Memory B cell (primary cell): ENCODE data around the gene GNPDA1.

Source experiments
- ATAC-seq: fragments of 150-1000 bp; cut with Tn5 transposase; 2 replicates; pipeline ENCODE4 v1.10.0; 2021; ENCODE audit warnings: low read depth, mild to moderate bottlenecking, moderate library complexity
- DNase-seq, 2 donors: peaks; one replicate each; pipeline ENCODE4 v3.0.0; 2022; ENCODE audit warnings: low spot score in 2 of 2
- H3K27ac Mint-ChIP-seq: one replicate; pipeline ENCODE4 v1.8.0; 2022; ENCODE audit warnings: mild to moderate bottlenecking, moderate library complexity, mixed read lengths
- H3K27me3 Mint-ChIP-seq: one replicate; pipeline ENCODE4 v1.8.0; 2022; ENCODE audit warnings: mixed read lengths
- H3K36me3 Mint-ChIP-seq: one replicate; pipeline ENCODE4 v1.8.0; 2022; ENCODE audit warnings: mild to moderate bottlenecking, mixed read lengths
- H3K4me1 Mint-ChIP-seq: one replicate; pipeline ENCODE4 v1.8.0; 2022; ENCODE audit warnings: mixed read lengths
- H3K4me3 Mint-ChIP-seq: one replicate; pipeline ENCODE4 v1.8.0; 2022; ENCODE audit warnings: mild to moderate bottlenecking, moderate library complexity, mixed read lengths
- H3K9me3 Mint-ChIP-seq: one replicate; pipeline ENCODE4 v1.8.0; 2022; ENCODE audit warnings: mixed read lengths

Gene GNPDA1

GRCh38 chr5:142013734-142014521, 1.1 kb upstream of the GNPDA1 start:
- Mint-ChIP-seq H3K4me3 (no peak overlapping the region), H3K9me3 (no peaks in the 10 kb centered on the region), H3K4me1 (peaks cover 25% of the 10 kb centered on the region), H3K27ac (peak overlapping the region; percentile 60), H3K27me3 (no peaks in the 10 kb centered on the region), H3K36me3 (peaks cover 5% of the 10 kb centered on the region)
- DNase-seq (no peak), ATAC-seq (no peak)

DNA sequence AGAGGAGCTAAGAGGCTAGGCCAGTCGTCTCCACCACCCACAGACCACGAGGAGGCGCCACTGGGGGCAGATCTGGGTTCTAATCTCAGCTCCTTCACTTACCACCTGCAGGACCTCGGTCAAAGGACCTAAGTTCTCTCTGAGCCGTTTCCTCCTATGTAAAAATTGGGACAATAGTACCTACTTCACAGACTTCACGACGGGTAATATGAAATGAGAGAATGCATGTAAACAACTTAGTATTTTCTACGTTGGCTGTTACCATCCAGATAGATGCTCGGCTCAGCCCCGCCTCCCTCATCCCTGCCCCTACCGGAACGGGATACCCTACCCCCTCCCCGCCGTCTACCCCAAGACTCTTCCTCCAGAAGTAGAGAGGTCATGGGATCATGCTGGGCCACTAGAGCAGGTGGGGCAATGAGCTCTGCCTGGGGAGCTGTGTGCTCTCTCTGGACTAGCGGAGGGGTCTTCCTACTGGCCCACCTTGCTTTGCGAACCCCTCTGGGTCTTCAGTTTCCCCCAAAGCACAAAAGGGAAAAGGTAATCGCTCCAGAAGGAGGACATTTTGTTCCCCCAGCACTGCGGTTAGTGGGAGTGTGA, 541 bp downstream of the GNPDA1 start:
- peak; percentile 9 to 26 for DNase-seq
- no peaks in the 10 kb centered on the region for H3K9me3 Mint-ChIP-seq
- peak overlapping the region; percentile 50 for H3K27ac Mint-ChIP-seq
- peaks cover 22% of the 10 kb centered on the region for H3K4me1 Mint-ChIP-seq
- H3K36me3 Mint-ChIP-seq = peaks cover 10% of the 10 kb centered on the region
- peak overlapping the region; percentile 84 for H3K4me3 Mint-ChIP-seq
- ATAC-seq = peak; percentile 18
- H3K27me3 Mint-ChIP-seq = no peaks in the 10 kb centered on the region

- peaks cover 10% of the 10 kb centered on the region for H3K36me3 Mint-ChIP-seq
- ATAC-seq (no peak), DNase-seq (no peak)
- H3K9me3 Mint-ChIP-seq = no peaks in the 10 kb centered on the region
- H3K27me3 Mint-ChIP-seq = no peaks in the 10 kb centered on the region
- H3K4me3 Mint-ChIP-seq = peak overlapping the region; percentile 84
- peaks cover 22% of the 10 kb centered on the region for H3K4me1 Mint-ChIP-seq
- H3K27ac Mint-ChIP-seq = peak overlapping the region; percentile 50
Observed at GRCh38 chr5:142011572-142012185, 1.1 kb downstream of the GNPDA1 start.

GRCh38 chr5:142009886-142010285, 2.9 kb downstream of the GNPDA1 start:
- H3K4me3 Mint-ChIP-seq = no peak overlapping the region
- H3K27ac Mint-ChIP-seq = no peak overlapping the region

GRCh38 chr5:142008813-142009212, 4.0 kb downstream of the GNPDA1 start:
- Mint-ChIP-seq H3K36me3 (peaks cover 19% of the 10 kb centered on the region), H3K27ac (no peak overlapping the region), H3K27me3 (no peaks in the 10 kb centered on the region), H3K4me3 (no peak overlapping the region), H3K9me3 (no peaks in the 10 kb centered on the region), H3K4me1 (peaks cover 9% of the 10 kb centered on the region)
- DNase-seq (no peak), ATAC-seq (no peak)

More at GRCh38 chr5:142009886-142010285, 2.9 kb downstream of the GNPDA1 start:
- DNase-seq (no peak), ATAC-seq (no peak)
- Mint-ChIP-seq H3K9me3 (no peaks in the 10 kb centered on the region), H3K27me3 (no peaks in the 10 kb centered on the region), H3K4me1 (peaks cover 11% of the 10 kb centered on the region), H3K36me3 (peaks cover 14% of the 10 kb centered on the region)

DNA sequence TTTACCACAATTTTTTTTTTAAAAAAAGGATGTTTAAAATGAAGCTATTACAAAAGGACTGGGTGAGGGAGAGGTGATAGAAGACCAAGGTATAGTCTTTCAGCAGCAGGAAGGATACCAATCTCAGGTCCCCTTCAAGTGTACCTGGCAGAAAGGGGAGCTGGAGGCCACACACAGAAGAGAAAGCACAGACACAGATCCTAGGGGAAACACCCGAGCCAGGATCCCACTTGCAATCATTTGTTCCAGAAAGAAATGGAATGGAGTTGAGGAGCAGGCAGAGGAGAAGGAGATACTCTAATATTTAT, 5.6 kb downstream of the GNPDA1 start:
- ATAC-seq (no peak), DNase-seq (no peak)
- H3K36me3 Mint-ChIP-seq = peaks cover 19% of the 10 kb centered on the region
- peaks cover 6% of the 10 kb centered on the region for H3K4me1 Mint-ChIP-seq
- H3K9me3 Mint-ChIP-seq = no peaks in the 10 kb centered on the region
- H3K27ac Mint-ChIP-seq = no peak overlapping the region
- H3K27me3 Mint-ChIP-seq = no peaks in the 10 kb centered on the region
- no peak overlapping the region for H3K4me3 Mint-ChIP-seq

DNA sequence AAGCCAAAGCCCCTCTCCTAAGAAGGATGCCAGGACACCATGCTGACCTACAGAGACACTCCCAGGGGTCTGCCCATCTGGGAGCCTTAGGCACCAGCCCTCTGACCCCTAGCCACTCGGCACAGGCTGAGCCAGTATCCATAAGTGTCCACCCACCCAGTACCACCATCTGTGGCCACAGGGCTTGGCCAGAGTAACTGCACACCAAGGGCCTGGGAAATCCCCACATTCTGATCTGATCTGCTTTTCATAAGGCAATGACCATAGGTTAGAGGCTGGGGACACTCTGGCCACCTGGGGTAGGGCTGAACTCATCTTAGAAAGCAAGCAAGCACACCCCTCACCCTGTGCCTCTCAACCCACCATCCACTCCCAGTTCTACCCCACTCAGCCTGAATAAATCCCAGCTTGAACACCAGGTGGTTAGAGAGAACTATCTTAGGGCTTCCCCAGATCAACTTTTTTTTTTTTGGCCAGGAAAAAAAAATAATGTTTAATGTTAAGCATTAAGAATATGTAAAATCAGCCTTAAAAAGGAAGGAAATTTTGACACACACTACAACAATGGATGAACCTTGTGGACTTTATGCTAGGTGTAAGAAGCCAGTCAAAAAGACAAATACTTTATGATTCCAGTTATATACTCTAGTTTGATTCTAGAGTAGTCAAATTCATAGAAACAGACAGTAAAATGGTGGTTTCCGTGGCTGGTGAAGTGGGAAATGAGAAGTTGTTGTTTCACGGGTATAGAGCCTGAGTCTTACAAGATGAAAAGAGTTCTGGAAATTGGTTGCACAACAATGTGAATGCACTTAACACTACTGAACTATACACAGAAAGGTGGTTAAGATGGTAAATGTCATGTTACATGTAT, 6.2 kb downstream of the GNPDA1 start:
- no peak for DNase-seq
- Mint-ChIP-seq H3K9me3 (no peaks in the 10 kb centered on the region), H3K27me3 (no peaks in the 10 kb centered on the region), H3K4me1 (peaks cover 2% of the 10 kb centered on the region), H3K36me3 (peaks cover 19% of the 10 kb centered on the region), H3K27ac (peak overlapping the region; percentile 22), H3K4me3 (no peak overlapping the region)
- ATAC-seq = no peak

GRCh38 chr5:142003266-142003800, 9.5 kb downstream of the GNPDA1 start:
- ATAC-seq = no peak
- H3K9me3 Mint-ChIP-seq = no peaks in the 10 kb centered on the region
- peaks cover 20% of the 10 kb centered on the region for H3K36me3 Mint-ChIP-seq
- H3K4me1 Mint-ChIP-seq = peaks cover 4% of the 10 kb centered on the region
- DNase-seq = no peak
- no peak overlapping the region for H3K27ac Mint-ChIP-seq
- no peaks in the 10 kb centered on the region for H3K27me3 Mint-ChIP-seq
- H3K4me3 Mint-ChIP-seq = no peak overlapping the region

- Mint-ChIP-seq H3K27ac (peak overlapping the region; percentile 58), H3K27me3 (no peaks in the 10 kb centered on the region), H3K36me3 (peaks cover 24% of the 10 kb centered on the region), H3K4me3 (no peak overlapping the region), H3K9me3 (no peaks in the 10 kb centered on the region), H3K4me1 (peaks cover 2% of the 10 kb centered on the region)
- no peak for DNase-seq
- ATAC-seq = no peak
Observed at GRCh38 chr5:142000704-142001484, 11.9 kb downstream of the GNPDA1 start.

- peaks cover 2% of the 10 kb centered on the region for H3K4me1 Mint-ChIP-seq
- no peaks in the 10 kb centered on the region for H3K27me3 Mint-ChIP-seq
- no peak overlapping the region for H3K27ac Mint-ChIP-seq
- peaks cover 25% of the 10 kb centered on the region for H3K36me3 Mint-ChIP-seq
- ATAC-seq = no peak
- H3K4me3 Mint-ChIP-seq = no peak overlapping the region
- no peak for DNase-seq
- no peaks in the 10 kb centered on the region for H3K9me3 Mint-ChIP-seq
Observed at GRCh38 chr5:142000173-142000572, 12.7 kb downstream of the GNPDA1 start.

DNA sequence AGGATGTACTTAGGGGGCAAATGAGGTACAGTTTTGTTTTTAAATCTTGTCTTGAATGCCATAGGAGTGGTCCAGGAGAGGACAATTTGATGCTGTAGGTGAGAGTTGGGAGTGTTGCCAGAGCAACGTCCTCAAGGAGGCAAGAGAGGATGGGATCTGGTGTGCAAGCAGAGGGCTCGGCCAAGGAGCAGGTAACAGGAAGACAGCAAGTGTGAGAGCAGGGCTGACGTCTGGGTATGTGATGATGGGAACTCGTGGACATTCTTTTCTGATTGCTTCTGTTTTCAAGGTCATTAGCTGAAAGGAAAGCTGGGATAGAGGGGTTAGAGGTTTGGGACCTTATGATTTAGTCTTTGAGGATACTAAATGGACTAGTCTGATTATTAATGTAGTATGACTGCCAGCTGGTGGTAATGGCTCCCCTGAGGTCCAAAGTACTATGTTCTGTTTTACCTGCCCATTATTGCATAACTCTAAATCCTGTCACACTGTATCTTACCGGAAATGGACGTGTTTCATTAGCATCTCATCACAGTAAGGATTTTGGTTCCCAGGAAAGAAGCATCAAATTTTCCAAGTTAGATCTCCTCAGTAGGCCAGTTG, 15.4 kb downstream of the GNPDA1 start:
- peaks cover 2% of the 10 kb centered on the region for H3K4me1 Mint-ChIP-seq
- peak overlapping the region; percentile 16 for H3K27ac Mint-ChIP-seq
- ATAC-seq (no peak), DNase-seq (no peak)
- no peaks in the 10 kb centered on the region for H3K27me3 Mint-ChIP-seq
- no peak overlapping the region for H3K4me3 Mint-ChIP-seq
- no peaks in the 10 kb centered on the region for H3K9me3 Mint-ChIP-seq
- H3K36me3 Mint-ChIP-seq = peaks cover 29% of the 10 kb centered on the region

DNA sequence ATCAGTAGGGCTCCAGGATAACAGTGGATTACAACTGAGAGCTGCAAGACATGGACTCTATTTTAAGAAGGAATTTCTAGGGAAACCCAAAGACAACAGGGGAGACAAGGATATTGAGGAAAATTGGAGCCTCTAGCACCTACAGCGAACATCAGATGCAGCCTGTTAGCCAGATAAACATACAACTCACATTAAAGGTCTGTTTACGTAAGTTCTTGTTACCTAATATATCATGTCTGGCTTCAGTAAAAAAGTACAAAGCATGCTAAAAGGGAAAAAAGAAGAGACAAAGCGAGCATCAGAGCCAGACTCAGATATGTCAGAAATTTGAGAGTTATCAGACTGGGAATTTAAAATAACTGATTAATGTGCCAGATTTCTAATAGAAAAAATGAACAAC, 17.2 kb downstream of the GNPDA1 start:
- Mint-ChIP-seq H3K9me3 (no peaks in the 10 kb centered on the region), H3K27me3 (no peaks in the 10 kb centered on the region), H3K4me1 (peaks cover under 1% of the 10 kb centered on the region), H3K4me3 (no peak overlapping the region), H3K36me3 (peaks cover 27% of the 10 kb centered on the region), H3K27ac (no peak overlapping the region)
- DNase-seq (no peak), ATAC-seq (no peak)
